Head of caudate nucleus (tissue), 42 donors: Measurements from ENCODE around the gene GPC6.
A peak's percentile ranks its signal among the peaks of the same experiment; 100 is the strongest.

Experiments
- DNase-seq, 42 donors: peaks; one replicate each; pipeline versions ENCODE4 v3.0.0 to v3.0.0-alpha.2; 2020 to 2021; ENCODE audit warnings: mixed read lengths in 7 of 42
- intact Hi-C: fragments of 100-400 bp; cut with DNase I; formaldehyde crosslinking; loops from one replicate; pipeline ENCODE4 v1.15.0; 2022

Gene GPC6

GRCh38 chr13:93227878-93228642 is 1.5 kb downstream of the GPC6 start:
- intact Hi-C loops: no loop called here
- DNase-seq: peak; percentile 32 to 85 (median 64)

GRCh38 chr13:93228643-93228937 is 2.0 kb downstream of the GPC6 start:
- no peak for DNase-seq
- intact Hi-C loops: no loop called here

DNA sequence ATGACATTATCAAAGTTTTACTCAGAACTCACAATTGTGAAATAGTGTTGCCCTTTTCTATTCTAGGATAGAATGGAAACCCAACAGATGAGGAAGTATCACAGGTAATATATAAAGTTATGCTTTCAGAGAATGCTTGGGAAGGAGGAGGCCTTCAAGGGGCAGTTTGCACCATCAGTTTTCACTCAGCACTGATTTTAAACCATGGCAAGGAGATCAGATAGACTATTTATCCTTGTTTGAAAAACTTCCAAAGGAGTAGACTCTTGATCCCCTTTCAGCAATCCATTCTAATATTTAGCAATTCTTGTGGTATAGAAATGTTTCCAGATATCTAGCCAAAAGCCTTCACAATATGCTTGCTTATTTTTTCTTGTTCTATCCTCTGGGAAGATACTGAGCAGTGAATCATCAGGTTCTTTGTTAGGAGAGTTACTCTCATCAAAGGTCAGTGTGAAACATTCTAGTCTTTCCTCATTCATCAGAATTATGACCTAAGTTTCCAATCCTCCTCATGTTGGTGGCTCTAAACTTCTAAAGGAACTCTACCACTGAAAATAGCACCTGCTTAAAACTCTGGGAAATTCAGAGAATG is 3.8 kb downstream of the GPC6 start:
- intact Hi-C loops: no loop called here
- no peak for DNase-seq

DNA sequence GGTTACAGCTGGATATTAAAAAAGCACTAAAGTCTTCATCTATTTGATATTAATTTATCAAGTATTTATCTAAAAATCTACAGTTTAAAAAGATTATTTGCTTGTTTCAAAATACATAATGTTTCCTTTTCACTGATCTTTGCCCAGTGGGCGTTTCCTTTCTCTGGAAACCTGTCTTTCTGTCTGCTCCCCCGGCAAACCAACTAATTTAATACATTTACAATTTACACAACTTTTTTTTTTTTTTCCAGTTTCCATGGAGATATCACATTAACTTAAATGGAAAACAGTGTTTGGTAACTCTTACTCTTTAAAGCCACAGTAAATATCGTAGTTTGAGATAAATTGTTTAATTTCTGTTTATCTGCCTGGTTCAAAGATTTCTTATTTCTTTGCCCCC is 5.3 kb downstream of the GPC6 start:
- intact Hi-C loops: no loop called here
- DNase-seq: no peak

DNA sequence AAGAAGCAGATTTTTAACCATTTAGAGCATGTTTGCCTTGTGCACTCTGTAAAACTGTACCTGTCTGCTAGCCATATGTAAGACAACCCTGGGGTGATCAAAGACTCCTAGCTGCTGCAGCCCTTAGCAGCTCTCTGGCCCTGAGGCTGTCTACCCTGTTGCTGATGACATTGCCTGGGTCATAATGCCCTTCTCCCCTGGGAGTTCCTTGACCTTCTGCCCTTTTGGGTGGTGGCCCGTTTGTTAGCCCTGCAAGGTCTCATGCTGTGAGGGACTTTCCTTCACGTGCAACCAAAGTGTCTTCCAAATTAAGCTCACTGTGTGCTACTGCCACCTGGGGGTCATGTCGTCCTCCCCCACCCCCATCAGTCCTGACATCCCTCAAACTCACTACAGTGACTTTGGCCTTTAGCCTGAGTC is 7.4 kb downstream of the GPC6 start:
- DNase-seq: no peak
- intact Hi-C loops: no loop called here

GRCh38 chr13:93234459-93234858 is 7.9 kb downstream of the GPC6 start:
- no peak for DNase-seq
- intact Hi-C loops: no loop called here

DNA sequence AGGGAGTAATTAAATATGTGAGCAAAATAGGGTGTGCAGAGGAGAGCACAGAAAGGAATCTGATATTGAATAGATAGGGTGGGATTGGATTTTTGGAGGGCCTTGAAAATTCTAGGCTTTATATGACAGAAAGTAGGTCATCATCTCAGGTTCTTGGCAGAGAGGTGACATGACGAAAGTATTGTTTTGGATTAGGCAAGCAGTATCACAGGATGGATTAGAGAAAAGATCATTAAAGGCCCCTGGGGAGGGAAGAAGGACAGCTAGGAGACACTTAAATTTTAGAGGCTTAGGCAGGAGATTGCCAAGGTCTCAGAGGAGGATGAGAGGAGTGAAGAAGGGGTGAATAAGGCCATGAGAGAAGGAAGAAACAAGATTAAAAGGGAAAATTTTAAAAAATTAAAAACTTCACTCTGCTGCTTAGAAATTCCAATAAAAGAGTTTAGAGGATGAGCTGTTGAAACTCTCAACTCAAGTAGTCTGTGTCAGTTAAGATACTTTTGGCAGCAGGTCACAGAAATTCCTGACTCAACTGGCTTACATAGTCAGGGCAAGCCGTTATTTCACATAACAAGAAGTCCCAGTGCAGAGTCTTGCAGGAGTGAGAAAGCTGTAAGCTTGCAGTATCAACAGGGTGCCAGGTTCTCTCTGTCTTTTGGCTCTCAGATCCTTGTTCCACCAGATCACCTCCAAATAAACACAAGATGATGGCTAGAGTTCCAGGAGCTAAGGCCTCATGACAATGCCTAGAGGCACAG is 8.8 kb downstream of the GPC6 start:
- DNase-seq: no peak
- intact Hi-C loops: no loop called here

- intact Hi-C loops: no loop called here
- DNase-seq: no peak
Observed at GRCh38 chr13:93238711-93239110, 12.1 kb downstream of the GPC6 start.

DNA sequence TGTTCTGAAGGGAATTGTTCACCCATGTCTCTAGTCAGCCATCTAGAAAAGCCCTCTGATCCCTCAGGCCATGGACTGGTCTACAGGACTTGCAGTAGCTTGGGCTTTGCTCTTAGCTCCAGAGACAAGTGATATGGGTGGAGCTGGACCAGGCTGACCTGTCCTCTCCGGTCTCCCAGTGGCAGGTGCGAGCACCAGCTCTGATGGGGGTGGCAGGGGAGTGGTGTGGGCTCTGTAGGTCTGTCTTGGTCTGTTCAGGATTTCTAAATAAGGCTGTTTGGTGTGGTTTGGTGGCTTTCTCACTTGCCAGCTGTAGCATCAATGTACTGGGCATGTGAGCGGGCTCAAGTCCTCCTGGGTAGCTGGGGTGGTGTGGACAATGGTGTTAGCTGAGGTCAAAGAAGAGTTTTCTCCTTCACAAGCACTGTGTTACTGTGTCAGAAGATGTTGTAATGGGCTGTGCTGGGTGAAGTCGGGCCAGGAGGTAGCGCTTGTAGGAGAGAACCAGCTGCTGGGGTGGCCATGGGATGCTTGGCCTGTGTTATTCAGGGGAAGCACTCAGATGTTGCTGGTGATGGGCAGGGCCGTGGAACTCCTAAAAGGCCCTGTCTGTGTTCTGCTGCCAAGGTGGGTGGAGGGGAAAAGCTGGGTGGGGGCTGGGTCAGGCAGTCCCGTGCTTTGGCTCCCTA is 16.9 kb downstream of the GPC6 start:
- intact Hi-C loops: no loop called here
- DNase-seq: no peak

- intact Hi-C loops: no loop called here
- DNase-seq: peak in 4 of 42 donors; percentile 3 to 40 (median 14)
Observed at GRCh38 chr13:93244141-93244917, 17.7 kb downstream of the GPC6 start.

DNA sequence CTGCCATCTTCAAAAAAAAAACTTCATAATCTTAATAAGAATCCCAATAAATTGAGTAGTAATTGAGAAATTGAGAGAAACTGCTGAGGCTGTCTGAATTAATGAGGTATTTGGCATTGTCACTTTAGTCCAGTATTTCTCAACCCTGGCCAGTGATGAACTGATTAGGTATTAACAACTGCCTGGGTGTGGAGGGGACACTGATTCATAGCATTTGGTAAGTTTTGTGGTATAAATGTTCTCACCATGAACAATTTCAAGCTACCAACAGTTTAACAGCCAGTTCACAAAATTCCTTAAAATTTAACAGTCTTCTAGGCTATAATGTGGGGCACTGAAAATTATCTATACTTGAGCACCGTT is 18.3 kb downstream of the GPC6 start:
- intact Hi-C loops: no loop called here
- no peak for DNase-seq

- intact Hi-C loops: no loop called here
- DNase-seq: no peak
Observed at GRCh38 chr13:93246069-93246468, 19.5 kb downstream of the GPC6 start.

DNA sequence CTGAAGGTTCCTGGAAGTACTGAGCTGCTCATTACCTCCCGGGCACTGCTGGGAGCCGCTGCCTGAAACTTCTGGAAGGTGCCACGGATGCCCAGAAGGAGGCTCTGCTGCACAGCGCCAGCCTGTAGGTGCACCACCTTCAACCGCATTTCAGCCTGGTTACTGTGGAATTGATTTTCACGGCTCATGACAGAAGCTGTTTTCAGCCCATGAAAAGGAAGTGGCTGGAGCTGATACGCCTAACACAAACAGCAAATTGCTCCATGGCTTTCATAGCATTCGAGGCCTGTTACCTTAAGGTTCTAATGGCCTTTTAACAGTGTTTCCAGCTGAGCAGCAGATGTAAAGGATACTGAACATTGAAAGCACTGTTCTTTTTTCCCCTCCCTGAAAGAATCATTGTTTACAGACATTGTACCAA is 22.0 kb downstream of the GPC6 start:
- intact Hi-C loops: no loop called here
- peak in 21 of 42 donors; percentile 9 to 62 (median 30) for DNase-seq

DNA sequence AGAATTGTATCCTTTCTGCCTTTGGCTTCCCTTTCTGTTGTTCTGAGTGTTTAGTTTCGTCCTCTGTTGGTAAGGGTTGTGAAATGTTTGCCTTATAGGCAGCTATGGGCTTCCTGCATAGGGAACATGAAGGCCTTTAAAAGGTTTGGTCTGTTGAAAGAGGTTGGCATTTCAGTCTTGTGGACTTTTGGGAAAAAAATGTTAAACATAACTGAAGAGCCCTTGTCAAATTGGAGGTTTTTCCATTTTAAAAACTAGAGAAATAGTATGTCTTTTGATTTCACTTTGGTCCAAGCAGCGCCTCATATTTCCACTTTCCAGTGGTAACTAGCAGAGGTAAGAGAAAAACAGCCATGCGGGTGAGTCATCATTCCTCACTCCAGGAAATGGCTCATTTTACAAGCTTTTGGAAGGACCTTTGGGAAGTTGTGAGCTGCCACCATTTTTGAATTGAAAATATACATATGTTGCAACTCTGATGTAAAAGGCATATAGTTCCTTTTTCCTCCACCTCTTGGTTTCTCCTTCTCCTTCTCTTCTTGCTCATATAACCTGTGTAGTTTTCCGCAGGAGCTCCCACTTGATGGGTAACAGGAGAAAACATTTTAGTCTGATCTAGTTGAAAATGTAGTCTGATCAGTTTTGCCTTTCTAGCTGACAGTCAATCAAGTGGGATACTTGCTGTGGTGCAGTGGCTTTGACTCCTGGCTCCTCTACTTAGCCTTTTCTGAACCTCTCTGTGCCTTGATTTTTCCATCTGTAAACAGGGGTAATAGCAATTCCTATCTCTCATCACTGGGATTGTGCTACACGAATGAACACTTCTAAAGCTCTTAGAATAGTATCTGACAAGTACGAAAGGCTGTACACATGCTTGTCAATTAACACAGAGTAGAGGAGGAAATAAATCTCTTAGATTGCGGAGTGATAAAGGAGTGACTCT is 23.0 kb downstream of the GPC6 start:
- DNase-seq: no peak
- intact Hi-C loops: no loop called here

DNA sequence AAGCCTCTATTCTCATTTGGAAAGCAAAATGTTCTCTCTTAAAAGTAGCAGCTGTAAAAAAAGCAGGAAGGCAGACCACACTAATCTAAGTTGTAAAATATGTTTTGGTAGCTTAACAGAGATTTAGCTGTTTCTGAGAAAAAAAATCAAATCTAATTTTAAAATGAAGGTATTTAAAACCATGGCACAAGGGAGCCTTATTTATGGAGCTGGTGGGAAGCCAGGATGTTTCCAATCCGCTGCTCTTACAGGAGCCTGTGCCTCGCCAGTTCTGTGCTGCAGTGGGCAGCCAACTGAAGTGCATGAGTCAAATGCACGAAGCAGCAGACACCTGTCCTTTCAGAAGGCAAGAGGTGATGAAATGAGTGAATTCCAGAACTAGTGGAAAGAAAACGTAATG is 28.2 kb downstream of the GPC6 start:
- DNase-seq: peak in 2 of 42 donors; percentile 15 to 44
- intact Hi-C loops: no loop called here

GRCh38 chr13:93256998-93257397 is 30.4 kb downstream of the GPC6 start:
- no peak for DNase-seq
- intact Hi-C loops: no loop called here

GRCh38 chr13:93259527-93260080 is 33.0 kb downstream of the GPC6 start:
- intact Hi-C loops: no loop called here
- DNase-seq: no peak

- no peak for DNase-seq
- intact Hi-C loops: no loop called here
Observed at GRCh38 chr13:93260591-93260990, 34.0 kb downstream of the GPC6 start.
